CD4-positive, alpha-beta T cell (primary cell): ENCODE measurements around the gene FAM216B. TPM values are rescaled to one million over a fixed set of nuclear protein-coding genes. Genes with fewer than 3 reads are reported as not detected.

Experiments used
- ATAC-seq: fragments of 200-7000 bp; cut with Tn5 transposase; one replicate; pipeline ENCODE4 v1.10.0; 2022; ENCODE audit warnings: mild to moderate bottlenecking; ENCODE audit not compliant: poor library complexity
- CTCF ChIA-PET: fragments of 350-600 bp; sonication (Branson Sonifier 250); formaldehyde crosslinking; loops from one replicate; lab custom pipeline; 2021; ENCODE audit warnings: antibody characterized with exemption, inconsistent platforms; lab: Charles Lee
- POLR2A ChIA-PET: fragments of 350-600 bp; sonication (Branson Sonifier 250); formaldehyde crosslinking; loops from one replicate; lab custom pipeline; 2021; ENCODE audit warnings: antibody characterized with exemption, inconsistent platforms; lab: Charles Lee
- DNase-seq, 14 experiments: peaks; one replicate each; pipeline ENCODE4 v3.0.0-alpha.2; 2013 to 2020; ENCODE audit warnings: mixed read lengths in 2 of 14
- H3K27ac ChIP-seq, 2 donors: one replicate each; pipeline versions ENCODE4 v1.5.1 to v1.7.0; 2013; ENCODE audit warnings: low read length in 2 of 2, low read depth in 1 of 2, mild to moderate bottlenecking in 1 of 2
- H3K27me3 ChIP-seq, 2 experiments: 1 replicate in 1 of 2; 2 replicates in 1 of 2; pipeline versions ENCODE4 v1.6.1 to v1.7.0; 2013; ENCODE audit warnings: low read length in 2 of 2, control low read depth in 1 of 2, mild to moderate bottlenecking in 1 of 2, moderate library complexity in 1 of 2; ENCODE audit not compliant: insufficient read depth in 2 of 2, control insufficient read depth in 1 of 2
- H3K36me3 ChIP-seq: one replicate; pipeline ENCODE4 v1.6.1; 2013; ENCODE audit warnings: low read length, control low read depth; ENCODE audit not compliant: insufficient read depth
- H3K4me1 ChIP-seq: one replicate; pipeline ENCODE4 v1.6.1; 2013; ENCODE audit warnings: low read length, control low read depth; ENCODE audit not compliant: insufficient read depth
- H3K4me3 ChIP-seq: one replicate; pipeline ENCODE4 v1.5.1; 2013; ENCODE audit warnings: mild to moderate bottlenecking, low read length, moderate library complexity
- H3K9me3 ChIP-seq, 2 experiments: 1 replicate in 1 of 2; 2 replicates in 1 of 2; pipeline versions ENCODE4 v1.6.1 to v1.7.0; 2013; ENCODE audit warnings: low read length in 2 of 2, mild to moderate bottlenecking in 2 of 2, control low read depth in 1 of 2, moderate library complexity in 1 of 2; ENCODE audit not compliant: control insufficient read depth in 1 of 2, insufficient read depth in 1 of 2
- H3K27ac Mint-ChIP-seq: one replicate; pipeline ENCODE4 v1.8.0; 2020; ENCODE audit warnings: mixed read lengths
- H3K27me3 Mint-ChIP-seq: one replicate; pipeline ENCODE4 v1.8.0; 2021; ENCODE audit warnings: mixed read lengths
- H3K36me3 Mint-ChIP-seq: one replicate; pipeline ENCODE4 v1.8.0; 2021; ENCODE audit warnings: low read depth, mixed read lengths
- H3K4me1 Mint-ChIP-seq: one replicate; pipeline ENCODE4 v1.8.0; 2021; ENCODE audit warnings: low read depth, mixed read lengths
- H3K4me3 Mint-ChIP-seq: one replicate; pipeline ENCODE4 v1.8.0; 2020; ENCODE audit warnings: mild to moderate bottlenecking, mixed read lengths
- H3K9me3 Mint-ChIP-seq: one replicate; pipeline ENCODE4 v1.8.0; 2020; ENCODE audit warnings: mixed read lengths
- CTCF ChIP-seq: fragments of 200-600 bp; IDR thresholded peaks from one replicate; pipeline ENCODE4 v1.8.0; 2022; ENCODE audit warnings: antibody characterized with exemption, mild to moderate bottlenecking
- intact Hi-C, 2 experiments: fragments of 100-400 bp; cut with DNase I in 1 of 2; cut with micrococcal nuclease in 1 of 2; formaldehyde crosslinking; loops; one replicate each; pipeline versions ENCODE4 v1.15.1 to v1.9.0; 2023 to 2025; cut with DNase I, micrococcal nuclease
- total RNA-seq, 174 experiments: library from RNA in 2 of 174; stranded (reverse) in 2 of 174; gene quantifications; one replicate each; pipeline ENCODE4 v1.2.3 and lab custom pipeline; 2021 to 2026

Gene FAM216B
- total RNA-seq, 2 experiments from 2014 or later = not detected

GRCh38 chr13:42745655-42746054 lies 35.7 kb upstream of the FAM216B start:
- DNase-seq (no peak), ATAC-seq (no peak)
- H3K4me3 ChIP-seq = no peak overlapping the region
- Mint-ChIP-seq H3K27ac (no peak overlapping the region), H3K9me3 (no peaks in the 10 kb centered on the region), H3K4me3 (no peak overlapping the region), H3K4me1 (no peaks in the 10 kb centered on the region), H3K36me3 (no peaks in the 10 kb centered on the region), H3K27me3 (peaks cover 11% of the 10 kb centered on the region)
- ChIA-PET POLR2A (no interaction called here), CTCF (no interaction called here)
- no peaks in the 10 kb centered on the region for H3K9me3 ChIP-seq
- H3K27me3 ChIP-seq = no peaks in the 10 kb centered on the region
- H3K4me1 ChIP-seq = no peaks in the 10 kb centered on the region
- intact Hi-C loops = no loop called here
- no peaks in the 10 kb centered on the region for H3K36me3 ChIP-seq
- TF ChIP-seq CTCF = no peak
- no peak overlapping the region for H3K27ac ChIP-seq

GRCh38 chr13:42746866-42747265 lies 34.5 kb upstream of the FAM216B start:
- ATAC-seq (no peak), DNase-seq (no peak)
- no peak for TF ChIP-seq CTCF
- Mint-ChIP-seq H3K4me3 (no peak overlapping the region), H3K4me1 (no peaks in the 10 kb centered on the region), H3K27ac (no peak overlapping the region), H3K27me3 (peaks cover 8% of the 10 kb centered on the region), H3K9me3 (no peaks in the 10 kb centered on the region), H3K36me3 (no peaks in the 10 kb centered on the region)
- Histone ChIP-seq H3K36me3 (no peaks in the 10 kb centered on the region), H3K4me1 (no peaks in the 10 kb centered on the region), H3K27ac (no peak overlapping the region), H3K9me3 (no peaks in the 10 kb centered on the region), H3K4me3 (no peak overlapping the region), H3K27me3 (no peaks in the 10 kb centered on the region)
- ChIA-PET CTCF (no interaction called here), POLR2A (no interaction called here)
- intact Hi-C loops = no loop called here

GRCh38 chr13:42747399-42747873 lies 33.9 kb upstream of the FAM216B start:
- Histone ChIP-seq H3K4me3 (no peak overlapping the region), H3K9me3 (no peaks in the 10 kb centered on the region), H3K36me3 (no peaks in the 10 kb centered on the region), H3K27ac (no peak overlapping the region), H3K27me3 (no peaks in the 10 kb centered on the region), H3K4me1 (no peaks in the 10 kb centered on the region)
- H3K36me3 Mint-ChIP-seq = no peaks in the 10 kb centered on the region
- H3K4me1 Mint-ChIP-seq = no peaks in the 10 kb centered on the region
- ChIA-PET POLR2A (no interaction called here), CTCF (no interaction called here)
- no peak overlapping the region for H3K27ac Mint-ChIP-seq
- intact Hi-C loops = no loop called here
- no peaks in the 10 kb centered on the region for H3K9me3 Mint-ChIP-seq
- DNase-seq (no peak), ATAC-seq (no peak)
- H3K4me3 Mint-ChIP-seq = no peak overlapping the region
- peaks cover 8% of the 10 kb centered on the region for H3K27me3 Mint-ChIP-seq
- TF ChIP-seq CTCF = no peak
